DMS79 (cell line): ENCODE data around the gene PLEKHA1.

Experiments
- DNase-seq: peaks from one replicate; lab custom pipeline; 2025; lab: John Stamatoyannopoulos, UW

Gene PLEKHA1

DNA sequence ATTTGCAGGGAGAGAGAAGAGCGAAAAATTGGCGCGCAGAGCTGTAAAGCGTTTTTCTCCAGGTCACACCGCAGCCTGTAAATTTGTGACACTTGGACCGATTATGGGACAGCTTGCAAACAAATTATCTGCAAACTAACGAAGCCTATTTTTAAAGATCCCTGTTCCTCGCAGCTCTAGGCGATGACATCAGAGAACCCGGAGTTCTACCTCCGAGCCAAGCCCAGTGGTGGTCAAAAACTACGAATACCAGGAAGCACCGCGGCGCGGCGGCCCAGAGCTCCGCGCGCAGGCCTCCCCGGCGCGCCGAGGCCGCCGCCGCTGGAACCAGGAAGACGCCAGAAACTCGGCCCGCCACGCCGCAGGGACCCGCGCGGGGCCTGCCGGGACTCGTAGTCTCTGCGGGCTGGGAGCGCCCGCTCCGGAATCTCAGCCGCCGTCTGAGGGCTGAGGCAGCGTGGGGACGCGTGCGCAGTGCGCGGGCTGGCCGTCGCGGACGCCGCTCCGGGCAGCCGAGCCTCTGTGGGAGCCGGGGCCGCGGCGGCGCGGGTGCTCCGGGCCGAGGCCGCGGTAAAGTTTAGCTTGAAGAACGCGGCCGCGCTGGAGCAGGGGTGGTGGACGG is at the start of gene PLEKHA1:
PLEKHA1 (plus strand) TSS at position 472 of the 622 bp plus-strand sequence. CDS start 18,493 bp downstream, outside the sequence.
- peak; percentile 55 for DNase-seq

DNA sequence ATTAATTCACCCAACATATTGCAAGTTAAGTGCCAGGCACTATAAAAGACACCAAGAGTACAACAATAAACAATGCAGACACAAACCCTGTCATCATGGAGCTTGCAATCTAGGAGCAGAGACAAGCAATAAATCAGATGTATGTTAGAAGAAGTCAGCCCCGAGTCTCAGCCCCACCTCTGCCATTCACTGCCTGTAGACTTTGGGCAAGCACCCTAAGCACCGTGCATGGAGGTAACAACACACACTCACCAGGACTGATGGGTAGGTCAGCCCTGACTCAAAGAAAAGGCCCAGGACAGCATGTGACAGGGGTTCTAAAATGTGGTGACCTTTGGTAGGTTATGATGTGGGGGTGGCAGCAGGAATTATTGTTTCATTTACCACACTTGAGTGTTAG is 49.3 kb upstream of the PLEKHA1 start:
- DNase-seq, result no peak

DNA sequence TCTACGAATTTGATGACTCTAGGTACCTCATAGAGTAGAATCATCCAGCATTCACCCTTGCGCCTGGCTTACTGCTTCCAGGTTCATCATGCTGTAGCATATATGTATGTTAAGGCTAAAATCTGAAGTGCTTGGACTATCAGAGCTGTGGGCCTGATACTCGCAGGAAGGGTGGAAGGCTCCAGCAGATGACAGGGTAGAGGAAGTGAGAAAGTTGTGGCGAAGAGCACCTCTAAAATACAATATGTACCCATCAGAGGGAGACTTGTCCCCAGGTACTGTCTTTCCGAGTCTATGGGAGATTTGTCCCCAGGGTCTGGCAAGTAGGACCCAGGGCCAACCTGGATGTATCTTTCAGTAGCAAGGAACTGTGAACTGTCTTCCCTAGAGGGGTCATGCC is 48.1 kb upstream of the PLEKHA1 start:
- no peak for DNase-seq

DNA sequence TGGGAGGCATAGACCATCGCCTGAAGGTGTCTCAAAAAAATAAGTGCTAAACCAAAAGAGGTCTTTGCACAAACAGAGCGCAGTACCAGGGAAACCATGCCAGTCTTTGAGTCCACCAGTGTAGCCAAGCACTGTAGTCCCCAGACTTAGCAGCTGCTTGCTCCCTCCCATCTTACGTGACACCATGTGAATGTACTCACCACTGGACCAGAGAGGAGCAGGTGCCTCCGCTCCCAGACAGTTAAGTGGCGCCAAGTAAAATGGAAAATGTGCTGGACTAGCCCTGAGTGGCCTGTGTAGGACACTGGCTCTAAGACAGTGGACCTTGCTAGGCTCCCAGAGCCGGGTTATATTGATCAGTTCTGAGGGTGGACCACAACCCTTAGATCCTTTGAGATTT is 47.7 kb upstream of the PLEKHA1 start:
- no peak for DNase-seq

DNA sequence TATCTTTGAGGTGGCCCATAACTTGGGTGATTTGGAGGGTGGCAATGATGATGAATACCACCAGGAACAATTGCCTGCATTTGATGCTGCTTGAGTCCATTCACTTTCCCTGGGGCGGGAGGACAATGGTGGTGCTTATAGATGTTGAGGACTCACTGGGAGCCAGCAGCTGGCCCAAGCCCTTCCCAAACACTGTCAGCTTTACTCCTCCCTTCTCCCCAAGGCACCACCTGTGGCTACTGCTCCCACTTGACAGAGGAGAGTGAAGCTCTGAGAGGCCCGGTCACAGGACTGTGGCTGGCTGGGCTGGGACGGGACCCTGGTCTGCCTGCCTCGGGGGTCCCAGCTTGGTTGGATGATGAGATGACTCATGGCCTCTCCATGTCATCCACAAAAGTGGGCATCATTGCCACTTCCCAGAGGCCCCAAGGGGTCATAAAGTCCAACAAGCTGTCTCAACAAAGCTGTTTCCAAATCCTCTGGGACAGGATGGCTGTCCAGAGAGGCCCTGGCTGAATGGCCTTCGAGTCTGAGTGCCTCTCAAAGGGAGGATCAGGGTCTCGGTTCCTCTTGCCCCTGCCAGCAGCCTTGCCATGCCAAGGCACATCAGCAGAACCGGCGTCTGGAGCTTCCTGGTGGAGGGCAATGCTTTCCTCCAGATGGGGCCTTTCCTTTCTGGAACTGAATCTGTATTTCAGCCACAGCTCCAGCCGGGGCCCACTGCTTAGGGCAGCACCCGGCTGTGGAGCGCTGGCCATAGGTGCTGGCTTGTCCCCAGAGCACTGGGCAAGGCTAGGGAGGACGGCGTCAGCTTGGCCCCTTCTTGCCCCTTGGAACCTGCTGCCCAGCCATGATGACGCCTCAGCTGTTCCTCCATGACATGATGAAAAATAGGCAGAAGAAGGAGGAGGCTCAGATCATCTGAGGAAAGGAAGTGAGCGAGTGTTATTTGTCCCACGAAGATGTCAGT is 47.0 kb upstream of the PLEKHA1 start:
- no peak for DNase-seq

DNA sequence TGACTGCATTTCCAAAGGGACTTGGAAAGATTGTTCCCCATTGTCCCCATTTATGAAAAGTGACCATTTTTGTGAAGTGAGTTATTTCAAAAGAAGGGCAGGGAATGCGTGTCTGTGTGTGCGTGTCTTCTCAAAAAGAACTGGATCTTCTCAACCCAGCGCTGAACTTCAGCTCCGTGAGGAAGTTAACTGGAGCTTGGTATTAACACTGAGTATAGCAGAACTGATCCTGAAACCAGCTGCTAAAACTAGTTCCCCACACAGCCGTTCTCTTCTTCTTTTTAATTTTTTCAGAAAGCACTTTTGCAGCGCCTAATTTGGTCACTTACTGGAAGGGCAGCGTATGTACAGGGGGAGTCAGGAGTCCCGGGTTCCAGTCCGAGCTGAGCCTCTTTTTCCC is 45.8 kb upstream of the PLEKHA1 start:
- DNase-seq, result no peak

DNA sequence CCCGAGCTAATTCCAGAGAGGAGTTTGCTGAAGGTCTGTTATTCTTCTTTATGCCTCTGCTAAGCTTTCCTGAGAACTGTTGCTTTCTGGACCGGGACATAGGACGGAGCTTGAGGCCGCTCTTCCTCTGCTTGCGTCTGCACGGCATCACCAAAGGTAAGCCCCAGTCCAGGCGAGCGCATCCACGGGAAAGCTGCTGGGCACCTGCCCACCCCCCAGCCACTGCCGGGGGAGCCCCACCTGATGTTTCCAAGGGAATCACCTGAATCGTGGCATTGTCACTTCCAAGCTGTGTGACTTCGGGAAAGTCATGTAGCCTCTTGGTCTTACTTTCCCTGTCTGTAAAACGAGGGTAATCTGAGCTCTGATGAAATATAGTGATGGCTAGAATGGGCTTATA is 45.1 kb upstream of the PLEKHA1 start:
- no peak for DNase-seq

DNA sequence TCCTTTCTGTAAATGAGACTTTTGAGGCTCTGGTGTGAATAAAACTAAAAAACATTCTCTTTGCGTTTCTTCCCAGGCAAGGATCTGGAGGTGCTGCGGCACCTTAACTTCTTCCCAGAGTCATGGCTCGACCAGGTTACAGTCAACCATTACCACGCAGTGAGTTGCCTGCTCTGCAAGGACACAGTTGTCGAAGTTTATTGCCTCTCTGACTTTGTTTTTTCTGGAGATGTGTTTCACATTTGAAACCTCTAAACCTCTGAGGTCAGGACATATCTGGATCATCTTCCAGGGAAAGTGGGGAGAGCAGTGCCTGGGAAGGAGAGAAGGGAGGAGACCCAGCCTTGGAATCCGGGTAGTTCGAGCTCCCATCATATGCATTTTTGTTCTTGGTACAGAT is 43.4 kb upstream of the PLEKHA1 start:
- no peak for DNase-seq

DNA sequence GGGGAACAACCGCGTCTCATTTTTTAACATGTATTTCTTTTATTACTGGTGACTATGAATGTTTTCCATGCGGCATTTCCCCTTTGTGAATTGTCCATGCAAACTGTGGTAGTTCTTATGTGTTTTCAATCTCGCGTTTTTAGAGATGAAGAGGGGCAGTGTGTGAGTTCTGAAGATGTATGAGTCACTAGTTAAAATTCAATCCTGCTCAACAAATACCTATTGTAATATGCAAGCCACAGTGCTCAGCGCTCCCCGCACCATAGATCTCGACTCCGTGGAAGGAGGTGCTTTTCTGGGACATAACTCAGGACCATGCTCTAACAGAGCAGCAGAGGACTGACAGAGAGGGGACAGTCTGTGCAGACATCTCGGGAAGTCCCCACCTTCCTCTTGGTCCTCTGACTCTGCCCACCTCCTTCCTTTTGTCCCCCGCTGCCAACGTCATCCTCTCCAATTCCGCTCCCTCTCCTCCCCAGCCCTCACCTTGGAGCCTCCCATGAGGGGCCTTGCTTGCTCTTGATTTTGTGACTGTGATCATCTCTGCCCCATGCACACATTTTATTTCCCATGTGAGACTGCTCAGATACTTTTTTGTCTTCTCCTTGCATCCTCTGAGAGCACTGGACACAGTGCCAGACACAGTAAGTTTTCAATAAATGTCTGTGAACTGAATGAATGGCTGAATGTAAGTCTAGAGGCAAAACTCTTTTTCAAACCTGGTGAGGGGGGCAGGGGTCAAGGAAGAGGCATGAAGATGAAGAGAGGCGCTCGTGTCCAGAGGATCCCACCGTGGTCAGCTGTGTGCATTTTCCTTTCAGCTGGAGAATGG is 42.7 kb upstream of the PLEKHA1 start:
- DNase-seq, result no peak

DNA sequence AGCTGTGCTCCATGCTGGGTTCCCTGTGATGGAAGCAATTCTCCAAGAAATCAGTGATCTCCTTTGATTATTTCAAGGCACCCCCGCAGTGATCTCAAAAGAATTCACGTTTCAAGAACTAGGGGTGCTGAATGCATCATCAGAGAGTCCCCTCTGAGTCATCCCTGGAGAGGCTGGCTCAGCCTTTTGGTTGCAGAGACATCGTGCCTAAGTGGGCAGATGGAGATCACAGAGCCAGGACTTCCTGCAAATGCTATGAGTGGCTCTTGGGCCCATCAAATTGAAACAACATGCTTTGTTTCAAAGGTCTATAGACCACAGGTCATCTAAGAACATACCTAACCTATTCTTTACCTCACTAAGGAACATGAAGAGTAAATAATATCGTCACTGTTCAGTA is 41.5 kb upstream of the PLEKHA1 start:
- DNase-seq, result no peak

DNA sequence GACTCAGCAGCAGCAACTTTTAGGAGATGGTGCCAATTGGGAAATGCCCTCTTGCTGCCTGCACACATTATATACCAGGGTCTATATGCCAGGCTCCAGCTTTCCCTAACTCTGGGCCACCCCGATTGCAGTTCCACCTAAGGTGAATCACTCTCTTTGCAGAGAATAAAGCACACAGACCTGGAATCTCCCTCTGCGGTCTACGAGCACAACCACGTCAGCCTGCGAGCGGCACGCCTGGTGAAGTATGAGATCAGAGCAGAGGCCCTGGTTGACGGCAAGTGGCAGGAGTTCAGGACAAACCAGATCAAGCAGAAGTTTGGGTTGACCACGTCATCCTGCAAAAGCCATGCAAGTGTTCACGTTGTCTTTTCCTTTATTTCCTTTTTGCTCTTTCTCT is 38.2 kb upstream of the PLEKHA1 start:
- no peak for DNase-seq

DNA sequence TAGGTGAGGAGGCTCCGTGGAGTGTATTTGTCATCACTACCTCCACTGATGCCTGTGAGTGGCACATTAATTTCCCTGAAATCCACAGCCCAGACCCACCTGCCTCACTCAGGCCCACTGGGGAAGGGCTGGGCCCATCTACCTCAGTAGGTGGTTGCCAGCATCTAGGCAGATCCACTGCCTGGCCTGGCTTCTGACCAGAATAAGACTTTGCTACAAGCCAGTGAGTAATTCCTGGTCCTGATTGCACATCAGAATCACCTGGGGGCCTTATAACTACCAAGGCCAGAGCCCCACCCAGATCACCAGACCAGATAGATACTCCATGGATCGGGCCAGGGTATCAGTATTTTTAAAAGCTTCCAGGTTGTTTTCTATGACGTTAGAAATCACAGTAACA is 37.5 kb upstream of the PLEKHA1 start:
- DNase-seq, result no peak

DNA sequence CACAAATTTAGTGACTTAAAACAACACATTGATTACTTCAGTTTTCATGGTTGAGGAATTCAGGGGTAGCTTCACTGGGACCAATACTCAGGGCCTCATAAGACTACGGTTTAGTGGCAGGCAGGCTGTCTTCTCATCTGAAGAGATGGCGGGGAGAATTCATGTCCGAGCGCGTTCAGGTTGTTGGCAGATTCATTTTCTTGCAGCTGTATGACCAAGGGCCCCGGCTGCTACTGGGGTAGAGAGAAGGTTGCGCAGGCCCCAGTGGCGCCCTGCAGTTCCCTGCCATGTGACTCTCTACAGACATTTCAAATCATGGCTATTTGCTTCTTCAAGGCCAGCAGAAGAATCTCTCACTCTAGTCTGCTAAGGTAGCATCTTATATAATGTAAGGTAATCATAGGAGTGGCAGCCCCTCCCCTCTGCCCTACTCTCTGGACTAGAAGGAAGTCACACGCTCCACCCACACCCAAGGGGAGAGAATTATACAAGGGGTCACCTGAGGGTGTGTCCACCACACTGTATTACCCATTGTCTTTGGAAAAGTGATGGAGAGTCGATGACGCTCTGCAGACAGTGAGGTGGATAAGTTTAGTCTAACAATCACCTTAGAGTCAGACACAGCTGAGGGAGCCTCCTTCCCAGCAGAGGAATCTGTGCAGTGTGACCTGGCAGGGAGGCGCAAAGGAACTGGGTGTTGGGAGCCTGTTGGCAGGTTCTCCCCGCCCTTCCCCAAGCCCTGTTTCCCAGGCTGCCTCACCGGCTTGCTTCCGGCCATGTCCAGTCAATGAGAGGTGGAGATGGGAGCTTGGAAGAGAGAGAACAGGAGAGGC is 35.7 kb upstream of the PLEKHA1 start:
- no peak for DNase-seq

DNA sequence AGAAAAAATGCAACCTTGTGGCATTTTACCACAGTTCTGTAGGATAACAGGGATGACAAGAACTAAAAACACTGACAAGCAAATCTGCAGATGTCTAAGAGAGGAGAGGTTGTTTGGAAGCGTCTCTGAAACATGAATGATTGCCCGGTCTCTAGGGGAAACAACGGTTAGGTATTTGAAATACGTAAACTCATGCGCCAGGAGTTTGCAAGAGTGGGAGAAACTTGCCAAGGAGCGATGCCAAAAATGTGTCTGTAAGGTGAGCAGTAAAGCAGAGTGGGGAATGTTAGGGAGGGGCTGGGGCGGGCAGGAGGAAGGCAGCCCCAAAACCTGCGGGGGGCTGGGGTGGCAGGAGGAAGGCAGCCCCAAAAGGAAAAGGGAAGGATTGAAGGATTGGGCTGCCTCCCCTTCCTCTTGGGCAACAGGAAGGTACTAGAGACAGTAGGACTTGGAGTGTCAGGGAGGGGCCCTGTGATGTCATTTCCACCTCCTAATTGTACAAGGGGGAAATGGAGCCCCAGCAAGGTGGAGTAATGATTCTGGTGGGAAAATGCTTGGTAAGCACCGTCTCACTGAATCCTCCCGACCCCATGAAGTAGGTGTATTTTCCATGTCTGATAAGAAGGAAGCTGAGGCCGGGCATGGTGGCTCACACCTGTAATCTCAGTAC is 33.2 kb upstream of the PLEKHA1 start:
- no peak for DNase-seq

DNA sequence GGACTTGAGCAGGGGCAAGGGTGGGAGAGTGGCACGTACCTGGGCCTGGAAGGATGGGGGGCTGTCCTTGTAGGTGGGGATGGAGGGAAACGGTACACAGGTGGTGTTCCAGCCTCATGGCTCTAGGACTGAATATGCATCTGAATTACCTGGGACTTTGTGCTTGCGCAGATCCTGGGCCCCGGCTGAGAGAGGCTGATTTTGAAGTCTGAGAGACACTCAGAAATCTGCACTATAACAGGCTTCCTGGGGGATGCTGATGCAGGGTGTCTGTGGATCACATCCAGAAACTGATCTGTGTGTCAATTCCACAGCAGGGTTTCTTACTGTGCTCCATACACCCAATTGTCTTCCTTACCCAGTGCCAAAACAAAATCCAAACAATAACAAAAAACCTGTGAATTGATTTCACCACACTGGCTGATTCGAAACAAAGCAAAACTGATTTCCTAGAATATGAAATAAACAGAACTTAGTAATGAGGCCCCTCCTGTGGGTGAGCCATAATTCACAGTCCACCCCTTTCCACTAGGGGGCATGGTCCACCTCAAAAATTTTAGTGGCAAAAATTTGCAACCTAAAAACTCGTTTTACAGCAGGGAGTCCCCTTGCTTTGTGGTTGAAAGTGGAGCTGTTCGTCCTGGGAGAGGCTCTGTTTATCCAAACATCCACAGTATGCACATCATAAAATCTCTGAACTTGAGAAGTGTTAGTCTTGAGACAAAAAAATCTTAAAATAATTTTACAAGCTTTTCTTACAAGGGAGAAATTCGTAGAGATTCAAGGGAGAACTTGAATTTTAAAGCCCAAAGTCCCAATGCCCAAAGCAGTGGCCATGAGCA is 32.0 kb upstream of the PLEKHA1 start:
- DNase-seq, result no peak

DNA sequence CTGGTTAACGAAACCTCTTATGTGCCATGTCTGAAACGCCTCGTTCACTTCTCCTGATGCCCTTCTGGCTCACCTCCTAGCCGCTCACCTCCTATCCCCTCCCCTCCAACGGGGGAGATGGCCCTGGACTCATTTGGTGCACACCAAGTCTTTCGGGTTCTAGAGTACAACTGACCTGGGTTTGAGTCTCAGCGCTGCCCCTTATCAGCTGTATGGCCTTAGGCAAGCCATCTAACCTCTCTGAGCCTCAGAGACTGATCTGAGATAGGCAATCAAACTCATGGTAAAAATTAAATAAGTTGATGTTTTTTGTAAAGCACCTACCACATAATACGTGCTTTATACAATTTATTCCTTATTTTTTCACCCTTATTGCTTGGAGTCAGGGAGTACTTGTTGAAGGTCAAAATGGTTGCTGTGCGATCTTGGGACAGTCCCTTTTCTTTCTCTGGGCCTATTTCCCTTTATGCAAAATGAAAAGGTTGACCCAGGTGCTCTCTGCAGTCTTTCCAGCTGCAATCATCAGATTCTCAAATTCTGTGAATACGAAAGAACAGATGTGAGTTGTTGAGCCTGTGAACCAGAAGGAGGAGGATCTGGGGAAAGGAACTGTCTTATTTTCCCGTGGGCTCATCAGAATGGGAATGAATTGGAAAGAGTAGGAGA is 31.2 kb upstream of the PLEKHA1 start:
- no peak for DNase-seq

DNA sequence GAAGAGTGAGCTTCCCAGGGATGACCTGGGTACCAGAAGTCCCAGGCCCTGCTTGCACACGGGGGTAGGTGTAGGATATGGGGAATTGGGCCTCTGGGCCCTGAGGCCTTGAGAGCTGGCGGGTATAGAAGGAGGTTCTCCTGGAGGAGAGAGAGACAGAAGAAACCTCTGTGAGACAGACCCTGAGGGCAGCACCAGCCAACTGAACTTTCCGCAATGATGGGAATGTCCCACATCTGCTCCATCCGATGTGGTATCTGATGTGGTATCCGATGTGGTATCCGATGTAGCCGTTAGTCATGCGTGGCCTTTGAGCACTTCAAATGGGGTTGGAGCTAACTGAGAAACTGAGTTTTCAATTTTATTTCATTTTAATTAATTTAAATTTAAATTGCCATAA is 30.6 kb upstream of the PLEKHA1 start:
- no peak for DNase-seq

DNA sequence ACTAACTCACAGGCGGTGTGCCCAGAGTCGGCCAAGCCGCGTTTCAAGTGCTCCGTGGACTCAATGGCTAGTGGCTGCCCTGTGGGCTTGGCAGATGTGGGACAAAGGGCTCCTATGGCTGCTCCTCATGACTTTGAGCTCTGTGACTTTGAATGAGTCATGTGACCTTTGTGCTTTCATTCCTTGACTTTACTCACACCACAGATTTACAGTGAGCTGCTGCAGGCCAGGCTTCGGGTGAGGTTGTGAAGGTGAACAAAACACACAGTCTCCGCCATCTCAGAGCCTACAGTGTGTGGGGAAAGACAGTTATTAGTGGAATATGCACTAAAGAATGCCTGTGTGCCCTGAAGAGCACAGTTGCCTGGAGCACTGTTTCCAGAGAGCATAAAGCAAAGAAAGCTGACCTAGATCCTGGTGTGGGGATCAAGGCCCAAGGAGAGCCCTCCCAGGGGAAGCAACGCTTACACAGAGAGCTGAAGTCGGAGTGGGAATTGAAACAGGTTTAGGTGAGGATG is 29.7 kb upstream of the PLEKHA1 start:
- no peak for DNase-seq

DNA sequence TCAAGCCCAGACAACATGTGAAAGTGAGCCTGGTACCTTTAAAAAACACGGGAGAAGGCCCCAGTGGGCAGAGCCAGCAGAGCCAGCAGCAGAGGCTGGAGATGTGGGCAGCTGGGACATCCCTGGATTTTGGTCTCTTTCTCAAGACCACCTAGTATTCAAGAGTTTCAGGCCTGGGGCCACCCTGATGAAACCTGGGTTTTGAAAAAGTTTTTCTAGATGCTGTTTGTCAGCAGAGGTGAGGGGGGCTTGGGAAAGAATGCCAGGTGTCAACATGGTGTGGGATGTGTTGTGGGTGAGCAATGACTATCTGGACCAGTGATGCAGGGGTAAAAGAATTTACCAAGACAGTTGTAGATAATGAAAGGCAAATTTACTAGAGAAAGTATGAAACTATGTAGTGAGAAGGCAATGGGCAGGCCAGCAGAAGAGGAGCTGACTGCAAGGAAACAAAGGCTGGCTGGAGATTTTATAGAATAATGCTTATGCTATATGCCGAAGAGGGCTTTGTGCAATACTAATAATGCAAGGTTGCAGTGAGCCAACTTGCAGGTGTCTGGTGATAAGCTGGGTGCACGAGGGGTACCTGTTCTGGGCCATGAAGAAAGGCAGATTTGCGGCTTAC is 28.1 kb upstream of the PLEKHA1 start:
- DNase-seq, result no peak
